Stimulated activated CD8-positive, alpha-beta memory T cell treated with anti-CD3 and anti-CD28 coated beads, Interleukin-4, amount 100 ng/mL, for 4 hours (primary cell): Measurements from ENCODE around the gene IQCM.

Experiments
- DNase-seq, 2 donors: peaks; one replicate each; pipeline ENCODE4 v3.0.0-alpha.2; 2020; ENCODE audit warnings: low read depth in 2 of 2, low spot score in 1 of 2

Gene IQCM

GRCh38 chr4:149328161-149328560 is 487.5 kb downstream of the IQCM start:
- DNase-seq: no peak

- no peak for DNase-seq
These were observed 493.4 kb downstream of the IQCM start for GRCh38 chr4:149322203-149322602.

- DNase-seq: no peak
These were observed 494.2 kb downstream of the IQCM start for GRCh38 chr4:149321438-149321837.

- DNase-seq: no peak
These were observed 504.6 kb downstream of the IQCM start for GRCh38 chr4:149311076-149311475.

GRCh38 chr4:149306537-149306936 is 509.1 kb downstream of the IQCM start:
- no peak for DNase-seq
